ENCODE results near the gene HOXB4. TPM values are rescaled to one million over a fixed set of nuclear protein-coding genes. Genes with fewer than 3 reads are reported as not detected.

HOXB4 gene
- total RNA-seq, 2 donors from 2014 or later: 0.41 to 1.1 TPM

- no peak overlapping the region for H3K27ac ChIP-seq
- no peak for DNase-seq (ENCODE audit: low spot score)
- no peak overlapping the region for H3K4me3 ChIP-seq
- no peaks in the 10 kb centered on the region for H3K36me3 ChIP-seq
- H3K4me1 ChIP-seq (replicated peaks): no peaks in the 10 kb centered on the region
- TF ChIP-seq, protein P1, sequence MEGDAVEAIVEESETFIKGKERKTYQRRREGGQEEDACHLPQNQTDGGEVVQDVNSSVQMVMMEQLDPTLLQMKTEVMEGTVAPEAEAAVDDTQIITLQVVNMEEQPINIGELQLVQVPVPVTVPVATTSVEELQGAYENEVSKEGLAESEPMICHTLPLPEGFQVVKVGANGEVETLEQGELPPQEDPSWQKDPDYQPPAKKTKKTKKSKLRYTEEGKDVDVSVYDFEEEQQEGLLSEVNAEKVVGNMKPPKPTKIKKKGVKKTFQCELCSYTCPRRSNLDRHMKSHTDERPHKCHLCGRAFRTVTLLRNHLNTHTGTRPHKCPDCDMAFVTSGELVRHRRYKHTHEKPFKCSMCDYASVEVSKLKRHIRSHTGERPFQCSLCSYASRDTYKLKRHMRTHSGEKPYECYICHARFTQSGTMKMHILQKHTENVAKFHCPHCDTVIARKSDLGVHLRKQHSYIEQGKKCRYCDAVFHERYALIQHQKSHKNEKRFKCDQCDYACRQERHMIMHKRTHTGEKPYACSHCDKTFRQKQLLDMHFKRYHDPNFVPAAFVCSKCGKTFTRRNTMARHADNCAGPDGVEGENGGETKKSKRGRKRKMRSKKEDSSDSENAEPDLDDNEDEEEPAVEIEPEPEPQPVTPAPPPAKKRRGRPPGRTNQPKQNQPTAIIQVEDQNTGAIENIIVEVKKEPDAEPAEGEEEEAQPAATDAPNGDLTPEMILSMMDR (IDR thresholded peaks at IDR 0.05): no peak
- TF ChIP-seq POLR2A (IDR thresholded peaks at IDR 0.05) (no peak), POLR2AphosphoS5 (IDR thresholded peaks at IDR 0.05) (no peak)
- no peaks in the 10 kb centered on the region for H3K9me3 ChIP-seq
- intact Hi-C loops (cut with DNase I): no loop called here
- H3K27me3 ChIP-seq (replicated peaks; ENCODE audit: insufficient read depth): peaks cover 47% of the 10 kb centered on the region
- WGBS: 41% methylated on average over 26 of the region's 26 CpGs
These were observed 18.8 kb upstream of the HOXB4 start for GRCh38 chr17:48596735-48597527.

- Histone ChIP-seq H3K9me3 (no peaks in the 10 kb centered on the region), H3K27ac (no peak overlapping the region), H3K4me1 (replicated peaks) (no peaks in the 10 kb centered on the region), H3K27me3 (replicated peaks; ENCODE audit: insufficient read depth) (peaks cover 42% of the 10 kb centered on the region), H3K4me3 (no peak overlapping the region), H3K36me3 (no peaks in the 10 kb centered on the region)
- intact Hi-C loops (cut with DNase I): no loop called here
- no peak for DNase-seq (ENCODE audit: low spot score)
- no peak for TF ChIP-seq POLR2A (IDR thresholded peaks at IDR 0.05)
- TF ChIP-seq POLR2AphosphoS5 (IDR thresholded peaks at IDR 0.05): no peak
- TF ChIP-seq, protein P1 (IDR thresholded peaks at IDR 0.05): no peak
- 49% methylated on average over 54 of the region's 54 CpGs for WGBS
These were observed 18.0 kb upstream of the HOXB4 start for GRCh38 chr17:48596000-48596734.

GRCh38 chr17:48595278-48595999 lies 17.3 kb upstream of the HOXB4 start:
- no peaks in the 10 kb centered on the region for H3K36me3 ChIP-seq
- DNase-seq (ENCODE audit: low spot score): no peak
- H3K27me3 ChIP-seq (replicated peaks; ENCODE audit: insufficient read depth): peaks cover 46% of the 10 kb centered on the region
- TF ChIP-seq, protein P1 (IDR thresholded peaks at IDR 0.05): no peak
- no peak for TF ChIP-seq POLR2AphosphoS5 (IDR thresholded peaks at IDR 0.05)
- no peak for TF ChIP-seq POLR2A (IDR thresholded peaks at IDR 0.05)
- H3K27ac ChIP-seq: no peak overlapping the region
- WGBS: 67% methylated on average over 25 of the region's 25 CpGs
- no peaks in the 10 kb centered on the region for H3K4me1 ChIP-seq (replicated peaks)
- intact Hi-C loops (cut with DNase I): no loop called here
- no peaks in the 10 kb centered on the region for H3K9me3 ChIP-seq
- H3K4me3 ChIP-seq: no peak overlapping the region

GRCh38 chr17:48594538-48595277 lies 16.6 kb upstream of the HOXB4 start:
- Histone ChIP-seq H3K36me3 (no peaks in the 10 kb centered on the region), H3K9me3 (no peaks in the 10 kb centered on the region), H3K27me3 (replicated peaks; ENCODE audit: insufficient read depth) (peaks cover 44% of the 10 kb centered on the region), H3K4me1 (replicated peaks) (no peaks in the 10 kb centered on the region), H3K4me3 (no peak overlapping the region), H3K27ac (no peak overlapping the region)
- intact Hi-C loops (cut with DNase I): no loop called here
- TF ChIP-seq, protein P1 (IDR thresholded peaks at IDR 0.05): no peak
- no peak for TF ChIP-seq POLR2AphosphoS5 (IDR thresholded peaks at IDR 0.05)
- no peak for TF ChIP-seq POLR2A (IDR thresholded peaks at IDR 0.05)
- DNase-seq (ENCODE audit: low spot score): no peak
- 65% methylated on average over 25 of the region's 25 CpGs for WGBS

Measured in prostate gland (tissue), 2 donors.